HUES64 (cell line): Measurements from ENCODE around the gene CCDC187.

Experiments
- H3K27ac ChIP-seq: 2 replicates; pipeline ENCODE4 v1.7.0; 2013; ENCODE audit warnings: low read depth, low read length, inconsistent platforms
- H3K27me3 ChIP-seq: 2 replicates; pipeline ENCODE4 v1.6.1; 2013; ENCODE audit warnings: mild to moderate bottlenecking, low read length; ENCODE audit not compliant: insufficient read depth
- H3K36me3 ChIP-seq: 2 replicates; pipeline ENCODE4 v1.6.1; 2013; ENCODE audit warnings: mild to moderate bottlenecking, low read length; ENCODE audit not compliant: insufficient read depth
- H3K4me1 ChIP-seq: 2 replicates; pipeline ENCODE4 v1.6.1; 2013; ENCODE audit warnings: mild to moderate bottlenecking, low read length, moderate library complexity; ENCODE audit not compliant: insufficient read depth
- H3K4me3 ChIP-seq: 2 replicates; pipeline ENCODE4 v1.5.1; 2013; ENCODE audit warnings: mild to moderate bottlenecking, low read length, moderate library complexity
- H3K9ac ChIP-seq: 2 replicates; pipeline ENCODE4 v1.6.1; 2013; ENCODE audit warnings: mild to moderate bottlenecking, low read depth, low read length
- H3K9me3 ChIP-seq: 2 replicates; pipeline ENCODE4 v1.6.1; 2013; ENCODE audit warnings: low read depth, low read length; ENCODE audit not compliant: insufficient read depth
- WGBS: fragments of 150-250, 120-280 bp; methylation state at CpG from one replicate; pipeline ENCODE4 v1.1.7; 2013; ENCODE audit warnings: missing lambda C conversion rate; 5-methylcytosine and 5-hydroxymethylcytosine counted together

The CCDC187 gene

GRCh38 chr9:136251264-136252115 is 52.4 kb downstream of the CCDC187 start:
- Histone ChIP-seq H3K4me1 (no peaks in the 10 kb centered on the region), H3K27me3 (no peaks in the 10 kb centered on the region), H3K36me3 (no peaks in the 10 kb centered on the region), H3K9me3 (no peaks in the 10 kb centered on the region), H3K9ac (no peak overlapping the region), H3K27ac (no peak overlapping the region), H3K4me3 (no peak overlapping the region)
- 96% methylated on average over 50 of the region's 50 CpGs for WGBS

GRCh38 chr9:136250676-136251075 is 53.2 kb downstream of the CCDC187 start:
- 0 out of 2 replicates have a peak, but pooled peaks cover 4% of the 10 kb centered on the region for H3K4me1 ChIP-seq
- H3K36me3 ChIP-seq: no peaks in the 10 kb centered on the region
- H3K9me3 ChIP-seq: no peaks in the 10 kb centered on the region
- H3K27me3 ChIP-seq: no peaks in the 10 kb centered on the region
- 79% methylated on average over 10 of the region's 10 CpGs for WGBS
- no peak overlapping the region for H3K4me3 ChIP-seq
- no peak overlapping the region for H3K27ac ChIP-seq
- H3K9ac ChIP-seq: no peak overlapping the region

- Histone ChIP-seq H3K27ac (no peak overlapping the region), H3K4me1 (0 out of 2 replicates have a peak, but pooled peaks cover 4% of the 10 kb centered on the region), H3K4me3 (no peak overlapping the region), H3K27me3 (no peaks in the 10 kb centered on the region), H3K9ac (no peak overlapping the region), H3K36me3 (no peaks in the 10 kb centered on the region), H3K9me3 (no peaks in the 10 kb centered on the region)
- WGBS: 88% methylated on average over 29 of the region's 30 CpGs
Measured at GRCh38 chr9:136249877-136250559, 53.9 kb downstream of the CCDC187 start.

GRCh38 chr9:136248951-136249876 is 54.7 kb downstream of the CCDC187 start:
- Histone ChIP-seq H3K4me1 (peaks cover 10% of the 10 kb centered on the region), H3K9ac (no peak overlapping the region), H3K27me3 (no peaks in the 10 kb centered on the region), H3K36me3 (no peaks in the 10 kb centered on the region), H3K4me3 (no peak overlapping the region), H3K9me3 (no peaks in the 10 kb centered on the region), H3K27ac (no peak overlapping the region)
- 93% methylated on average over 30 of the region's 30 CpGs for WGBS

- H3K27ac ChIP-seq: no peak overlapping the region
- H3K9ac ChIP-seq: no peak overlapping the region
- peaks cover 21% of the 10 kb centered on the region for H3K4me1 ChIP-seq
- 0 out of 2 replicates have a peak, but pooled peaks cover 4% of the 10 kb centered on the region for H3K36me3 ChIP-seq
- 87% methylated on average over 24 of the region's 24 CpGs for WGBS
- no peaks in the 10 kb centered on the region for H3K9me3 ChIP-seq
- no peak overlapping the region for H3K4me3 ChIP-seq
- H3K27me3 ChIP-seq: no peaks in the 10 kb centered on the region
Measured at GRCh38 chr9:136247947-136248637, 55.8 kb downstream of the CCDC187 start.

- Histone ChIP-seq H3K9ac (no peak overlapping the region), H3K9me3 (no peaks in the 10 kb centered on the region), H3K36me3 (0 out of 2 replicates have a peak, but pooled peaks cover 4% of the 10 kb centered on the region), H3K27ac (no peak overlapping the region), H3K4me3 (no peak overlapping the region), H3K27me3 (no peaks in the 10 kb centered on the region), H3K4me1 (peaks cover 25% of the 10 kb centered on the region)
- 77% methylated on average over 9 of the region's 9 CpGs for WGBS
Measured at GRCh38 chr9:136247551-136247916, 56.4 kb downstream of the CCDC187 start.

GRCh38 chr9:136246849-136247550 is 56.9 kb downstream of the CCDC187 start:
- Histone ChIP-seq H3K36me3 (0 out of 2 replicates have a peak, but pooled peaks cover 4% of the 10 kb centered on the region), H3K4me1 (peaks cover 25% of the 10 kb centered on the region), H3K9ac (no peak overlapping the region), H3K4me3 (no peak overlapping the region), H3K27ac (no peak overlapping the region), H3K27me3 (no peaks in the 10 kb centered on the region), H3K9me3 (no peaks in the 10 kb centered on the region)
- 86% methylated on average over 26 of the region's 26 CpGs for WGBS

GRCh38 chr9:136245219-136246150 is 58.4 kb downstream of the CCDC187 start, which contains the start of gene QSOX2:
QSOX2 (minus strand) TSS chr9:136245812; CDS start chr9:136245803, 9 bp downstream.
- H3K4me1 ChIP-seq: peaks cover 25% of the 10 kb centered on the region
- H3K27ac ChIP-seq: no peak within 1 kb of the TSS
- peak within 1 kb of the TSS; percentile 64 for H3K4me3 ChIP-seq
- H3K27me3 ChIP-seq: no peaks in the 10 kb centered on the region
- WGBS: 1% methylated on average over 102 of the region's 112 CpGs
- H3K36me3 ChIP-seq: 0 out of 2 replicates have a peak, but pooled peaks cover 4% of the 10 kb centered on the region
- no peaks in the 10 kb centered on the region for H3K9me3 ChIP-seq
- H3K9ac ChIP-seq: peak within 1 kb of the TSS; percentile 83

- H3K4me3 ChIP-seq: peak overlapping the region; percentile 64
- H3K27me3 ChIP-seq: no peaks in the 10 kb centered on the region
- H3K9me3 ChIP-seq: no peaks in the 10 kb centered on the region
- peaks cover 25% of the 10 kb centered on the region for H3K4me1 ChIP-seq
- H3K27ac ChIP-seq: no peak overlapping the region
- H3K36me3 ChIP-seq: 0 out of 2 replicates have a peak, but pooled peaks cover 4% of the 10 kb centered on the region
- H3K9ac ChIP-seq: peak overlapping the region; percentile 83
- 4% methylated on average over 6 of the region's 6 CpGs for WGBS
Measured at GRCh38 chr9:136244969-136245218, 59.0 kb downstream of the CCDC187 start.
